Stimulated activated naive CD8-positive, alpha-beta T cell treated with anti-CD3 and anti-CD28 coated beads, Interleukin-15, Interleukin-2, amounts not matched to agents 100 ng/mL and 50 ng/mL, for 24 hours (primary cell): Measurements from ENCODE around the gene SLC9A5.

Source experiments
- H3K27ac Mint-ChIP-seq: one replicate; pipeline ENCODE4 v1.8.0; 2021; ENCODE audit warnings: mild to moderate bottlenecking, mixed read lengths
- H3K27me3 Mint-ChIP-seq: one replicate; pipeline ENCODE4 v1.8.0; 2021; ENCODE audit warnings: mixed read lengths
- H3K36me3 Mint-ChIP-seq: one replicate; pipeline ENCODE4 v1.8.0; 2021; ENCODE audit warnings: low read depth, mixed read lengths
- H3K4me1 Mint-ChIP-seq: one replicate; pipeline ENCODE4 v1.8.0; 2021; ENCODE audit warnings: low read depth, mixed read lengths
- H3K4me3 Mint-ChIP-seq: one replicate; pipeline ENCODE4 v1.8.0; 2021; ENCODE audit warnings: mild to moderate bottlenecking, mixed read lengths
- H3K9me3 Mint-ChIP-seq: one replicate; pipeline ENCODE4 v1.8.0; 2021; ENCODE audit warnings: mixed read lengths

Gene SLC9A5, protein sequence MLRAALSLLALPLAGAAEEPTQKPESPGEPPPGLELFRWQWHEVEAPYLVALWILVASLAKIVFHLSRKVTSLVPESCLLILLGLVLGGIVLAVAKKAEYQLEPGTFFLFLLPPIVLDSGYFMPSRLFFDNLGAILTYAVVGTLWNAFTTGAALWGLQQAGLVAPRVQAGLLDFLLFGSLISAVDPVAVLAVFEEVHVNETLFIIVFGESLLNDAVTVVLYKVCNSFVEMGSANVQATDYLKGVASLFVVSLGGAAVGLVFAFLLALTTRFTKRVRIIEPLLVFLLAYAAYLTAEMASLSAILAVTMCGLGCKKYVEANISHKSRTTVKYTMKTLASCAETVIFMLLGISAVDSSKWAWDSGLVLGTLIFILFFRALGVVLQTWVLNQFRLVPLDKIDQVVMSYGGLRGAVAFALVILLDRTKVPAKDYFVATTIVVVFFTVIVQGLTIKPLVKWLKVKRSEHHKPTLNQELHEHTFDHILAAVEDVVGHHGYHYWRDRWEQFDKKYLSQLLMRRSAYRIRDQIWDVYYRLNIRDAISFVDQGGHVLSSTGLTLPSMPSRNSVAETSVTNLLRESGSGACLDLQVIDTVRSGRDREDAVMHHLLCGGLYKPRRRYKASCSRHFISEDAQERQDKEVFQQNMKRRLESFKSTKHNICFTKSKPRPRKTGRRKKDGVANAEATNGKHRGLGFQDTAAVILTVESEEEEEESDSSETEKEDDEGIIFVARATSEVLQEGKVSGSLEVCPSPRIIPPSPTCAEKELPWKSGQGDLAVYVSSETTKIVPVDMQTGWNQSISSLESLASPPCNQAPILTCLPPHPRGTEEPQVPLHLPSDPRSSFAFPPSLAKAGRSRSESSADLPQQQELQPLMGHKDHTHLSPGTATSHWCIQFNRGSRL

DNA sequence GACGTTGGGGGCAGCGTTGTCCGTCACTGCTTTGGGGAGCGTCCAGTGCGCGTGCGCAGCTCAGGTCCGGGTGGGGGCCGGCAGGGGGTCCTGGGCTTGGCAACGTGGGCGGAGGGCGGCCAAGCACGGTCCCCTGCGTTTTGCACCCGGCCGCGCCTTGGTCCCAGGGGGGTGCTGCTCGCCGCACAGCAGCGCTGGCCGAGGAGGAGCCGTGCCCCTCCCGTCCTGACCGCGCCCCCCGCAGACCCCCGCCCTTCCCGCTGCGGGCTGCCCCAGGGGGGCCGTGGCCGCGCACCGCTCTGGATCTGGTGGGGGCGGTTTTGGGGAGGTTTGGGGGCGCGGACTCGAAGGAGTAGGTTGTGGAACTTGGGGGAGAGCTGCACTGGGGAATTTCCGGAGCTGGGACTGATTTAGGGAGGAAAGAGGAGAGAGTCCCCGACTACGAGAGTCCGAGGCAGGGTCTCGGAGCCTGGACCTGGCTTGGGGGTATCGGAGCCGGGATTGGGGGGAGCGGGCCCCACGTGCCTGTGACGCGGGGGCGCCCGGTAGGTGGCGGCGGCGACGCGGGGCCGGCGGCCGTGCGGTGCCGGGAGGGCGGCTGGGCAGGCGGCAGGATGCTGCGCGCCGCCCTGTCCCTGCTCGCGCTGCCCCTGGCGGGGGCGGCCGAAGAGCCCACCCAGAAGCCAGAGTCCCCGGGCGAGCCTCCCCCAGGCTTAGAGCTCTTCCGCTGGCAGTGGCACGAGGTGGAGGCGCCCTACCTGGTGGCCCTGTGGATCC is at the start of gene SLC9A5:
TSS of gene SLC9A5 (plus strand) at position 579 of the 777 bp plus-strand sequence. CDS start at position 615, 36 bp downstream.
- Mint-ChIP-seq H3K4me1 (peaks cover 44% of the 10 kb centered on the region), H3K9me3 (no peaks in the 10 kb centered on the region), H3K36me3 (peaks cover 6% of the 10 kb centered on the region), H3K27me3 (peaks cover 12% of the 10 kb centered on the region), H3K4me3 (peak within 1 kb of the TSS; percentile 89), H3K27ac (peak within 1 kb of the TSS; percentile 88)

DNA sequence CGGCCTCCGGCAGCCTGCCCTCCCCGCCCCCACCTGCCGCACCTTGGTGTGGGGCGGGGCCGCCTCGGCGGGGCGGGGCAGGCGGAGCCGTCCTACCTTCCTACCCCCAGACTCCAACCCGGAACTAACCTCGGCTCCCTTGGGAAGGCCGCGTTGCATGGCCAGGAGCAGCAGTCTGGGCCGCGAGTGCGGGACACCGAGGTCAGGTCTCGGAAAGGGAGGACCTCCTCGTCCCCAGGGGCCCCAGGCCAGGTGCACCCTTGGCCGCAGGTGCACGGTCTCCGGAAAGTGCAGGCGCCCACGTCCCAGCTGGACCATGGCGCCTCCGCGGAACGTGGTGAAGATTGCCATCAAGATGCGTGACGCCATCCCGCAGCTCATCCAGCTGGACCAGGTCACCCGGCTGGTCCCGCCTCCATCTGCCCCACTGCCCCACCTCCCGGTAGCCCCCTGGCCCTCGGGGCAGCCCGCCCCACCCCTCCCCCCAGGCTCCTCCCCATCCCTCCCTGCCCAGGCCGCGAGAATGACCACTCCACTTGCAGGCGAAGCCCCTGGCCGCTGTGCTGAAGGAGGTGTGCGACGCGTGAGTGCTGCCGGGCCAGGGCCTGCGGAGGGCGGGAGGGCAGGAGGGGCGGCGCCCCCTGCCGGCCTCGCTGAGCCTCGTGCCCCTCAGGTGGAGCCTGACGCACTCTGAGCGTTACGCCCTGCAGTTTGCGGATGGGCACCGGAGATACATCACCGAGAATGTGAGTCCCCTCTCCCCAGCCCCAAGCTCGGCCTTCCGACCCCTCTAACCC is 49.6 kb upstream of the SLC9A5 start, which contains the start of gene ELMO3:
TSS of gene ELMO3 (plus strand) at position 121 of the 797 bp plus-strand sequence. CDS start at position 317, 196 bp downstream.
- H3K36me3 Mint-ChIP-seq, result peaks cover 45% of the 10 kb centered on the region
- no peak within 1 kb of the TSS for H3K27ac Mint-ChIP-seq
- no peaks in the 10 kb centered on the region for H3K27me3 Mint-ChIP-seq
- no peak within 1 kb of the TSS for H3K4me3 Mint-ChIP-seq
- no peaks in the 10 kb centered on the region for H3K9me3 Mint-ChIP-seq
- peaks cover 17% of the 10 kb centered on the region for H3K4me1 Mint-ChIP-seq

DNA sequence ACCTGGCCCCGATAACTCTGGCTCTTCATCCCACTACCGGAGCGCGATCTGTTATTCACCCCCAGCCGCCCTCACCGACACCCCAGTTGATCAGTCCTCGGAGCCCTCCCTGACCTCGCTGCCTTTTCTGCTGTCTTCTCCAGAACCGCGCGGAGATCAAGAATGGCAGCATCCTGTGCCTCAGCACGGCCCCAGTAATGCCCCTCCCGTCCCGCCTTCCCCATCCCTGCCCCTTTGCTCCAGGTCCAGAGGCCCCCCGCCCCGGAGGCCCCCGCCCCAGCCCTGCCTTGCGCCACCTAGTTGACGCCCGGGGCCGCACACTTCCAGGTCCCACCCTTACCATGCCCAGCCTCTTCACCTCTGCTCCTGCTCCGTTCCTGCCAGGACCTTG is 49.0 kb upstream of the SLC9A5 start:
- H3K27me3 Mint-ChIP-seq, result no peaks in the 10 kb centered on the region
- H3K36me3 Mint-ChIP-seq, result peaks cover 44% of the 10 kb centered on the region
- H3K4me1 Mint-ChIP-seq, result peaks cover 12% of the 10 kb centered on the region
- H3K27ac Mint-ChIP-seq, result no peak overlapping the region
- H3K9me3 Mint-ChIP-seq, result no peaks in the 10 kb centered on the region
- no peak overlapping the region for H3K4me3 Mint-ChIP-seq

DNA sequence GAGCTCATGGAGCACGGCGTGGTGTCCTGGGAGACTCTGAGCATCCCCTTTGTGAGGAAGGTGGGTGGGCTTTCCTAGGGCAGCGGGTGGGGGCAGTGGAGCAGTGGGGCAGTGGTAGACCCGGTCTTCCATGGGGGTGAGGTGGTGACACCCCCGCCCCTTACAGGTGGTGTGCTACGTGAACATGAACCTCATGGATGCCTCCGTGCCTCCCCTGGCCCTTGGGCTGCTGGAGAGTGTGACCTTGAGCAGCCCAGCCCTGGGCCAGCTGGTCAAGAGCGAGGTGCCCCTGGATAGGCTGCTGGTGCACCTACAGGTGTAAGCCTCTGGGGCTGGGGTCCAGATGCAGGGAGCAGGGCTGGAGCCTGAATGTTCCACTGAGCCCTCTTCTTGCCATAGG is 48.3 kb upstream of the SLC9A5 start:
- H3K4me3 Mint-ChIP-seq, result no peak overlapping the region
- H3K27ac Mint-ChIP-seq, result no peak overlapping the region
- no peaks in the 10 kb centered on the region for H3K9me3 Mint-ChIP-seq
- peaks cover 6% of the 10 kb centered on the region for H3K4me1 Mint-ChIP-seq
- H3K36me3 Mint-ChIP-seq, result peaks cover 38% of the 10 kb centered on the region
- no peaks in the 10 kb centered on the region for H3K27me3 Mint-ChIP-seq

DNA sequence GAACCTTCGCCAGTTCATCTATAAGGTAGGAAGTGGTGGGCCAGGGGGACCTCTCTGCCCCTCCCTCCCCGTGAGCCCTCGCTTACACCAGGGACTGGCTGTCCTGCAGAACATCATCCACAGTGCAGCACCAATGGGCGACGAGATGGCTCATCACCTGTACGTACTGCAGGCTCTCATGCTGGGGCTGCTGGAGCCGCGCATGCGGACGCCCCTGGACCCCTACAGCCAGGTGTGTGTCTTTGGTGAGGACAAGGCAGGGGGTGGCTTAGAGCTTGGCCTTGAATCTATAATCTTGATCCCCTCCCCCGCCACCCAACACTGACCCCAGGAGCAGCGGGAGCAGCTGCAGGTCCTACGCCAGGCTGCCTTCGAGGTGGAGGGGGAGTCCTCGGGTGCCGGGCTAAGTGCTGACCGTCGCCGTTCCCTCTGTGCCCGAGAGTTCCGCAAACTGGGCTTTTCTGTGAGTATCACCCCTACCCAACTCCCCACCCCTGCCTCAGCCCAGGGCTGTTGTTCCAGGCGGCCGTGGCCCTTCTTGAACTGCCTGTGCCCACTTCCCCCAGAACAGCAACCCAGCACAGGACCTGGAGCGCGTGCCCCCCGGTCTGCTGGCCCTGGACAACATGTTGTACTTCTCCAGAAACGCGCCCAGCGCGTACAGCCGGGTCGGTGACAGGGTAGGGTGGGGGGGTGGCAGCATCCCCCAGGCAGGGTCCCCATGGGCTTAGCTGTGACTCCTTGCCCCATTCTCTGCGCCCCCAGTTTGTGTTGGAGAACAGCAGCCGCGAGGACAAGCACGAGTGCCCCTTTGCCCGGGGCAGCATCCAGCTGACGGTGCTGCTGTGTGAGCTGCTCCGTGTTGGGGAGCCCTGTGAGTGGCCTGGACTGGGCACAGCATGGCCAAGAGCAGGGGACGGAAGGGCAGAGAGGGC is 47.1 kb upstream of the SLC9A5 start:
- no peaks in the 10 kb centered on the region for H3K27me3 Mint-ChIP-seq
- H3K36me3 Mint-ChIP-seq, result peaks cover 26% of the 10 kb centered on the region
- no peaks in the 10 kb centered on the region for H3K9me3 Mint-ChIP-seq
- no peak overlapping the region for H3K4me3 Mint-ChIP-seq
- no peak overlapping the region for H3K27ac Mint-ChIP-seq
- H3K4me1 Mint-ChIP-seq, result no peaks in the 10 kb centered on the region

DNA sequence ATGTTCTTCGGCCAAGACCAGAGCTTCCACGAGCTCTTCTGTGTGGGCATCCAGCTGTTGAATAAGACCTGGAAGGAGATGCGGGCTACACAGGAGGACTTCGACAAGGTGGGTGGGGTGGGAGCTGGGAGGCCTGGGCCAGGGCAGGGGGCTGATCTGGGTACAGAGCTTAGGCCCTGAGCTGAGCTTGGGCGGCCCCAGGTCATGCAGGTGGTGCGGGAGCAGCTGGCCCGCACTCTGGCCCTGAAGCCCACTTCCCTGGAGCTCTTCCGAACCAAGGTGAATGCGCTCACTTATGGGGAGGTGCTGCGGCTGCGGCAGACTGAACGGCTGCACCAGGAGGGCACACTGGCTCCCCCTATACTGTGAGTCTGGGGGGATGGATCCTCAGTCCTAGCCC is 46.4 kb upstream of the SLC9A5 start:
- H3K4me1 Mint-ChIP-seq, result no peaks in the 10 kb centered on the region
- H3K36me3 Mint-ChIP-seq, result peaks cover 21% of the 10 kb centered on the region
- H3K27ac Mint-ChIP-seq, result no peak overlapping the region

DNA sequence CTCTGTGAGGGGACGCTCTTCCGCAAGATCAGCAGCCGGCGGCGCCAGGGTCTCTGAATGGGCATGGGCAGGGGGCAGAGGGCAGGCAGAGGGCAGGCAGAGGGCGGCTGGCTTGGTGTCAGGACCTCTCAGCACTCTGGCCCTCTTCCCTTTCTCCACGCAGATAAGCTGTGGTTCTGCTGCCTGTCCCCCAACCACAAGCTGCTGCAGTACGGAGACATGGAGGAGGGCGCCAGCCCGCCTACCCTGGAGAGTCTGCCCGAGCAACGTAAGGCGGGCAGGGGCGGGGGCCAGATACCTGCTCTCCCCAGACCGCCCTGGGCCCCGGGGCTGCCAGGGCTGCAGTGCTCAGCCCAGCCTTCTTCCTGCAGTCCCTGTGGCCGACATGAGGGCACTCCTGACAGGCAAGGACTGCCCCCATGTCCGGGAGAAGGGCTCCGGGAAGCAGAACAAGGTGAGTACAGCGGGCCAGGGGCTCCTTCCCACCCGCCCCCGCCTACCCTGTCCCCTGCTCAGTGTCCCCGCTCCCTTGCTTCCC is 45.8 kb upstream of the SLC9A5 start:
- Mint-ChIP-seq H3K27me3 (no peaks in the 10 kb centered on the region), H3K27ac (no peak overlapping the region), H3K4me1 (no peaks in the 10 kb centered on the region), H3K36me3 (peaks cover 15% of the 10 kb centered on the region), H3K4me3 (no peak overlapping the region), H3K9me3 (no peaks in the 10 kb centered on the region)

More for the DNA sequence above, 46.4 kb upstream of the SLC9A5 start:
- Mint-ChIP-seq H3K4me3 (no peak overlapping the region), H3K9me3 (no peaks in the 10 kb centered on the region), H3K27me3 (no peaks in the 10 kb centered on the region)

DNA sequence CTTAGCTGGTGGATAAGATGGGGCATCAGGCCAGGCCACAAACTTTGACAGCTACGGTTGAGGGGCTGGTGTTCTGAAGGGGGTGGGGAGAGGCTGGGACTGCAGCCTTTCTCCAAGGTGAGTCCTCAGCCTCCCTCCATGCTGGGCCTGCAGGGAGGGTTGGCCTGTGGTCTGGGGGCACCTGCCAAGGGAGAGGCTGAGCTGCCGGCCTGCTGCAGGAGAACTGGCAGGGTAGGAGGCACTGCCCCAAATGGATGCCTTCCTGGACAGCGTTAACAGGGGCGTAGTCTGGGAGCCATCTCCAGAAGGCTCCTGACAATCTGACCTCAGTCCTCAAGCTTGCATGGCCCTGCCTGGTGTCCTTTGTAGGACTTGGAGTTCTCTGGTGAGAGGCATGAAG is 44.7 kb upstream of the SLC9A5 start:
- Mint-ChIP-seq H3K4me1 (no peaks in the 10 kb centered on the region), H3K36me3 (peaks cover 10% of the 10 kb centered on the region), H3K4me3 (no peak overlapping the region), H3K27ac (no peak overlapping the region), H3K9me3 (no peaks in the 10 kb centered on the region), H3K27me3 (no peaks in the 10 kb centered on the region)

DNA sequence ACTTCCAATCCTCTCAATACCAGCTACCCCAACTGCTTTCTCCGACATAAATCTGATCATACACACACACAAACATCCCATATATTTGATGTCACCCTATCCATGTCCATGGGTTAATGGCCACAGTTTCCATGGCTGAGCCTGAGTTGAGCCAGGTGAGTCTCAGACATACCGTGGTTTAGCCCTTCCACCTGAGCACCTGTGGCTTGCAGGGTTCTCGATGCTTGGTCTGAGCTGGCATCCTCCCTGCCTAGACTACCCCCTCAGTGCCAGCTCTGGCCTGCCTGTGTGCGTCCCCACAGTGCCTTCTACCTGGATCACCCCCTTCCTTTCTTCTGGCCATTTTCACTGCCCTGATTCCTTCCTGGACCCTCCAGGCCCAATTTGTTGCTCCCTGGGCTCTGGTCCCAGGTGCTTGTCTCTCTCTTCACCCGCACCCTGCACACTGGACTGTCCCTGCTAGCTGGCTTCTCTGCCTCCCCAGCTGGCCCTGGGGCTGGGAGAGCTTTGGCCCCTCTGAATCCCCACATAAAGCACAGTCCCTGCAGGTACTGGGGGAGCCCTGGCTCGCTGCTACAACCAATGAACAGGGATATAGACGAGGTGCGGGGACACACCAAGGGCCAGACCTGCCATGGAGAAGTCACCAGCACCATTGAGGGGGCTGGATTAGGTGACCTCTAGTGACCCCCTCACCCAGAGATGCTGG is 42.5 kb upstream of the SLC9A5 start:
- no peaks in the 10 kb centered on the region for H3K36me3 Mint-ChIP-seq

DNA sequence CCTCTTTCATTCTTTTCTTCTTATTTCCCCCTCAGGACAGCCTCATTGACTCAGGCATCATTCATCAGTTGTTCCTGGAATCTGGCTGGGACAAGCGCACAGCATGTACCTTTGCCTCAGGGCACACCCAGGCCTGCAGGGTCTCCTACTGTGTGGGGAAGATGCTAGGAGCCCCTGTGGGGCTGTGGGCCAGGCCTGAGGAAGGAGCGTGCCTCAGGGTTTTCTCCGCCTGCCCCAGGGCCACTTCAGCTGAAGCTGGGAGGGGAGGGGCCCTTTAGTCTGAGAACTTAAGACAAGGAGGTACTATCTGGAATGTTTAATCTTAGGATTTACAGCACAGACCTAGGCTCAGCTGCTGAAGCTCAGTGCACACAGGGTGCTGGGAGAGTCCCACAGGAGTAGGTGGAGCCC is 41.9 kb upstream of the SLC9A5 start:
- H3K36me3 Mint-ChIP-seq, result no peaks in the 10 kb centered on the region
- no peaks in the 10 kb centered on the region for H3K9me3 Mint-ChIP-seq
- no peak overlapping the region for H3K27ac Mint-ChIP-seq
- H3K4me3 Mint-ChIP-seq, result no peak overlapping the region
- H3K27me3 Mint-ChIP-seq, result no peaks in the 10 kb centered on the region
- no peaks in the 10 kb centered on the region for H3K4me1 Mint-ChIP-seq

More for the DNA sequence above, 42.5 kb upstream of the SLC9A5 start:
- H3K9me3 Mint-ChIP-seq, result no peaks in the 10 kb centered on the region
- no peak overlapping the region for H3K27ac Mint-ChIP-seq
- no peaks in the 10 kb centered on the region for H3K4me1 Mint-ChIP-seq
- no peaks in the 10 kb centered on the region for H3K27me3 Mint-ChIP-seq
- no peak overlapping the region for H3K4me3 Mint-ChIP-seq

DNA sequence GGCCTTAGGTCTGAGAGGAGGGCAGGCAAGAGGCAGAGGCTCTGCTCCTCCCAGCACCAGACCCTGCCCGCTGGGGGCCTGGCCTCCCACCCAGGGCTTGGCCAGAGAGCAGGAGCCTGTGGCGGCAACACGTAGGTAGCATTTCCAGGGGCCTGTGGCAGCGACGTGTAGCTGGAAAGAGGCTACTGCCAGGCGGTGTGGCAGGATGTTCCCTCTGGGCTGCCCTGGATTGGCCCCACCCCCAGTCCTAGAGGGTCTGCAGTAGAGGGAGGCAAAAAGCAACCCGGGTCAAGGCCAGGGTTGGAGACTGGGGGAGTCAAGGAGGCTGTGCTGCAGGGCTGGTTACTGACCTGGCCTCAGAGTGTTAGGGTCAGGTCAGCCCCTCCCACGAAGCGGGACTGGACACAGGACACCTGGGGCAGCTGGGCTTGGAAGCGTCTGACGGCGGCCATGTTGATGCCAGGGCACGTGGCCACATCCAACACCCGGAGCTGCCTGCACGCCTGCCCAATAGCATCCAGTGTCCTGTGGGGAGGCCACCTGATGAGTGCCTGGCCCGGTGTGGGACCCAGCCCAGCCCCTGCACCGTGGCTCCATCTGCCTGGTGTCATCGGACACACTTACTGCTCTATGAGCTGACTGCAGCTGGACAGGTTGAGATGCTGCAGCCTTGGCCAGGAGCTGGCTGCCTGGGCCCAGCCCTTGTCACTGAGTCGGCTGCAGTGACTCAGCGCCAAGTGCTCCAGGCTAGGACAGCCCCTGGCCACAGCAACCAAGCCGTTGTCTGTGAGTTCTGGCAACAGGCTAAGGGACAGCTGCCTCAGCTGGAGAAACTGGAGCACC is 41.3 kb upstream of the SLC9A5 start:
- no peaks in the 10 kb centered on the region for H3K27me3 Mint-ChIP-seq
- H3K36me3 Mint-ChIP-seq, result no peaks in the 10 kb centered on the region
- no peaks in the 10 kb centered on the region for H3K4me1 Mint-ChIP-seq
- no peaks in the 10 kb centered on the region for H3K9me3 Mint-ChIP-seq
- H3K27ac Mint-ChIP-seq, result no peak overlapping the region
- H3K4me3 Mint-ChIP-seq, result no peak overlapping the region
